ENCODE results near the gene CTSL.
"Not testable (repeated sequence)": the region's sequence is repeated elsewhere in the genome, so short reads cannot be mapped to it uniquely, and the experiment has no call there.

CTSL gene

GRCh38 chr9:87751868-87752267, 25.9 kb downstream of the CTSL start:
- ATAC-seq (ENCODE audit: insufficient read depth, low read depth): no peak
- H3K4me2 ChIP-seq (ENCODE audit: insufficient read depth, low read length): no peak overlapping the region
- H3K27ac ChIP-seq (ENCODE audit: low read length): no peak overlapping the region
- peaks cover 2% of the 10 kb centered on the region for H3K9me3 ChIP-seq (ENCODE audit: insufficient read depth, low read length, severe bottlenecking)
- no peaks in the 10 kb centered on the region for H3K4me1 ChIP-seq (ENCODE audit: insufficient read depth, low read length)
- no peak overlapping the region for H2AFZ ChIP-seq (ENCODE audit: low read depth, low read length)
- H3K79me2 ChIP-seq (ENCODE audit: insufficient read depth, low read length): no peaks in the 10 kb centered on the region
- no peaks in the 10 kb centered on the region for H3K27me3 ChIP-seq (ENCODE audit: insufficient read depth, low read length, poor library complexity)
- H3K4me3 ChIP-seq (ENCODE audit: low read depth in 1 of 2, low read length in 2 of 2): no peak overlapping the region
- no peak overlapping the region for H3K9ac ChIP-seq (ENCODE audit: low read depth, low read length)
- no peaks in the 10 kb centered on the region for H4K20me1 ChIP-seq (ENCODE audit: insufficient read depth, low read length)
- H3K36me3 ChIP-seq (ENCODE audit: insufficient read depth, low read length): no peaks in the 10 kb centered on the region
- no peak for DNase-seq
- TF ChIP-seq EZH2 (IDR thresholded peaks at IDR 0.05; ENCODE audit: borderline replicate concordance, low read depth, low read length, severe bottlenecking) (no peak), CTCF (IDR thresholded peaks at IDR 0.05; ENCODE audit: borderline replicate concordance, extremely low read depth, low read length, poor library complexity, severe bottlenecking) (no peak)

- Histone ChIP-seq H3K4me2 (ENCODE audit: insufficient read depth, low read length) (no peak overlapping the region), H3K27ac (ENCODE audit: low read length) (no peak overlapping the region), H3K9ac (ENCODE audit: low read depth, low read length) (no peak overlapping the region), H2AFZ (ENCODE audit: low read depth, low read length) (no peak overlapping the region), H3K79me2 (ENCODE audit: insufficient read depth, low read length) (no peaks in the 10 kb centered on the region), H3K4me3 (ENCODE audit: low read depth in 1 of 2, low read length in 2 of 2) (no peak overlapping the region), H3K27me3 (ENCODE audit: insufficient read depth, low read length, poor library complexity) (no peaks in the 10 kb centered on the region), H3K9me3 (ENCODE audit: insufficient read depth, low read length, severe bottlenecking) (peaks cover 2% of the 10 kb centered on the region), H3K36me3 (ENCODE audit: insufficient read depth, low read length) (no peaks in the 10 kb centered on the region), H3K4me1 (ENCODE audit: insufficient read depth, low read length) (no peaks in the 10 kb centered on the region), H4K20me1 (ENCODE audit: insufficient read depth, low read length) (no peaks in the 10 kb centered on the region)
- no peak for DNase-seq
- TF ChIP-seq CTCF (IDR thresholded peaks at IDR 0.05; ENCODE audit: borderline replicate concordance, extremely low read depth, low read length, poor library complexity, severe bottlenecking): no peak
- no peak for TF ChIP-seq EZH2 (IDR thresholded peaks at IDR 0.05; ENCODE audit: borderline replicate concordance, low read depth, low read length, severe bottlenecking)
- ATAC-seq (ENCODE audit: insufficient read depth, low read depth): no peak
Observed at GRCh38 chr9:87753313-87753712, 27.4 kb downstream of the CTSL start.

GRCh38 chr9:87758330-87758729, 32.4 kb downstream of the CTSL start:
- not testable (repeated sequence) for H2AFZ ChIP-seq (ENCODE audit: low read depth, low read length); H4K20me1 ChIP-seq (ENCODE audit: insufficient read depth, low read length); H3K4me2 ChIP-seq (ENCODE audit: insufficient read depth, low read length); H3K36me3 ChIP-seq (ENCODE audit: insufficient read depth, low read length); H3K27me3 ChIP-seq (ENCODE audit: insufficient read depth, low read length, poor library complexity); H3K4me3 ChIP-seq (ENCODE audit: low read depth in 1 of 2, low read length in 2 of 2); H3K9me3 ChIP-seq (ENCODE audit: insufficient read depth, low read length, severe bottlenecking); H3K27ac ChIP-seq (ENCODE audit: low read length); H3K9ac ChIP-seq (ENCODE audit: low read depth, low read length); H3K4me1 ChIP-seq (ENCODE audit: insufficient read depth, low read length); DNase-seq; ATAC-seq (ENCODE audit: insufficient read depth, low read depth); H3K79me2 ChIP-seq (ENCODE audit: insufficient read depth, low read length)

- not testable (repeated sequence) for H3K4me3 ChIP-seq (ENCODE audit: low read depth in 1 of 2, low read length in 2 of 2); ATAC-seq (ENCODE audit: insufficient read depth, low read depth); DNase-seq; H3K36me3 ChIP-seq (ENCODE audit: insufficient read depth, low read length); H3K9ac ChIP-seq (ENCODE audit: low read depth, low read length); H2AFZ ChIP-seq (ENCODE audit: low read depth, low read length); H4K20me1 ChIP-seq (ENCODE audit: insufficient read depth, low read length); H3K79me2 ChIP-seq (ENCODE audit: insufficient read depth, low read length); H3K4me2 ChIP-seq (ENCODE audit: insufficient read depth, low read length); H3K4me1 ChIP-seq (ENCODE audit: insufficient read depth, low read length); H3K9me3 ChIP-seq (ENCODE audit: insufficient read depth, low read length, severe bottlenecking); H3K27me3 ChIP-seq (ENCODE audit: insufficient read depth, low read length, poor library complexity); H3K27ac ChIP-seq (ENCODE audit: low read length)
Observed at GRCh38 chr9:87759980-87760379, 34.1 kb downstream of the CTSL start.

All from DND-41 (cell line).